ENCODE data around the gene TRPC5OS.

The TRPC5OS gene

DNA sequence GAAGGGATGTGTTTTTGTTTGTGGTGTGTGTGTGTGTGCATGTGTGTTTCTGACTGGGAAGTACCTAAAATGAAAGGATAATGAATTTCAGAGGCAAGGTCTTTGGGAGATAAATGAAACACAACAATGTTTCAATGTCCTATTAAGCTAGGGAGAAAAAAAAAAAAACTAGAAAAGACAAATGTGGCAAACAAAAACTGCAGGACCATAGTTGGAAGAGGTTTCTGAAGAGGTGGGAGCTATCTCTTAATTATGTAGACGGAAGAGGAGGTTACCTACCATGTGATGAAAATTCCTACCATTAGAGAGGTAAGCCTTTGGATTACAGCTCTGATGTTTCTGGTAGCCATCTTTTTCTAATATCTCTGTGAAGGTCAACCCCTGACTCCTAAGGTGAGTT lies at the start of gene TRPC5OS:
Gene TRPC5OS (plus strand): TSS at position 301 of the 400 bp plus-strand sequence. CDS start 25,669 bp downstream, outside the sequence.
- no peak for DNase-seq

DNA sequence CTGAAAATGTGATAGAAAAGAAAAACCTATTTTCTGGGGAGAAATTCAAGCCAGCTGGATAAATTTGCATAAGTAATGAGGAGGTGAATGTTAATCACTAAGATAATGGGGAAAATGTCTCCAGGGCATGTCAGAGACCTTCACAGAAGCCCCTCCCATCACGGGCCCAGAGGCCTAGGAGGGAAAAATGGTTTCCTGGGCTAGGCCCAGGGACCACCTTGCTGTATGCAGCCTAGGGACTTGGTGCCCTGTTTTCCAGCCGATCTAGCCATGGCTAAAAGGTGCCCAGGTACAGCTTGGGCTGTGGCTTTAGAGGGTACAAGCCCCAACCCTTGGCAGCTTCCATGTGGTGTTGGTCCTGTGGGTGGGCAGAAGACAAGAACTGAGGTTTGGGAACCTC lies 46.6 kb upstream of the TRPC5OS start:
- DNase-seq = no peak

DNA sequence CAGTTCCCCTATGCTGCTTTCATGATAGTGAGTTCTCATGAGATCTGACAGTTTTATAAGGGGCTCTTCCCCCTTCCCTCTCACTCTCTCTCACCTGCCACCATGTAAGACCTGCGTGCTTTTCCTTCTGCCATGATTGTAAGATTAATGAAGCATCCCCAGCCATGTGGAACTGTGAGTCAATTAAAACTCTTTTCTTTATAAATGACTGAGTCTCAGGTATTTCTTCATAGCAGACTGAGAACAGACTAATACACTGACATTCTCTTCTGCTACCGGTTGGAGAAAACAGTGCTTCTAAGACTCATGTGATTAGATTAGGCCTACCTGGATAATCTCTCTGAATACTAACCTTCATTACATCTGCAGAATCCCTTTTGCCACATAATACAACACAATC lies 45.4 kb upstream of the TRPC5OS start:
- DNase-seq = no peak

DNA sequence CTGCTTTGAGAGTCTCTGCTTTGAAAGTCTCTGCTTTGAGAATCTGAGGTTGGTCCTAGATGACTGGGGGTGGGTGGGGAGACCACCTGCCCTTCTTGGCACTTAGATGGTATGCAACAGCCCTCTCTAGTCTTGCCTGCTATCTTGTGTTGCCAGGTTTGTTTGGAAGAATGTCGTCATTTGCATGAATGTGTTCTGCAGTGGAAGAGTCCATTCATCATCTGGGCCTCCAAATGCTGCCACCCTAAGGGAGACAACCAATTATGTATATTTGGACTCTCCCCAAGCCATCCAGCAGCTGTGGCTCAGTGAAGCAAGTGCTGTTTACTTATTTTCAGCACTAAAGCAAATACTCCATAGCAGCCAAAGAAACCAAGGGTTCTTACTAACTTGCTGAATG lies 44.6 kb upstream of the TRPC5OS start:
- DNase-seq = no peak

DNA sequence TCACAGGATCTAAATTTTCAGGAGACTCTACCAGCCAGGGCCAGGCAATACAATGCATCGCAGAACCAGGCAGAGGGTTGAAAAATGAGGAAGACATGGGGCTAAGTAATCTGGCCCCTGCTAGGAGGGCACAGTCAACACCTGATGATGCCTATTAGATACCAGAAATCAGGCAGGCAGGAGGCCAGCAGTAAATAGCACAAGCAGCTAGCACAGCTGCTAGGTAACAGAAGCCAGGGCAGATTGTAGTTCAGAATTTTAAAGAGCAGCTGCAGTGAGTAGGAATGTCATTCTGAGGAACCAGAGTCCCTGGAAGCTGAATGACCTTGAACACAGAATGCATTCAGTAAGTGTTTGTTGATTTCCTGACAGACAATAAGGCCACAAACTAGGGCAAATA lies 38.8 kb upstream of the TRPC5OS start:
- DNase-seq = no peak

DNA sequence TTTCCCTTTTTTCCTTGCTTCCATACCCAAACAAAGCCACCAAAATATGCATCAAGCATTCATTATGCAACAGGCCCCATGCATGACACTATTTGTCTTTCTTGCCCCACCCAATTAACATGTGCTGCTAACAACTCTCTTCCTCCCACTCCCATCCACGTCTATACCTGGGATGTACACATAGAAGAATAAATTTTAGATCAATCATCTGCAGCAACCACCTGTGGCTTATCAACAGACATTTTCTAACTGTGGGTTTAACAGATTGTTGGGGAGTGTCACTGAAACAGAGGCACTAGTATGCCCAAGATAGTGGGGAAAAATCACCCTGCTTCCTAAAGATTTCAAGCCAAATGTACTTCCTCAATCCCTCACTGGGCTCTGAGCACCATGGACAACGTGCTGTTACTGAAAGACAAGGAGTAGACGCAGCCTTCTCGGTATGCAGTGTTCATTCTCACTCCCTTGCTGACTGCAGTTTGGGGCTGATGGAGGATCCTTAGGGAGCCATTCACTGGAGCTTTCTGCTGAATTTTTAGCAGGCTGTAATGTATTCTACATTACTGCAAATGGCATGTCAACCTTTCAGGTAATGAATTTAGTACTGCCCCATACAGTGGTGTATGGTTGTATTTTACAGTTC lies 28.4 kb upstream of the TRPC5OS start:
- DNase-seq = no peak

DNA sequence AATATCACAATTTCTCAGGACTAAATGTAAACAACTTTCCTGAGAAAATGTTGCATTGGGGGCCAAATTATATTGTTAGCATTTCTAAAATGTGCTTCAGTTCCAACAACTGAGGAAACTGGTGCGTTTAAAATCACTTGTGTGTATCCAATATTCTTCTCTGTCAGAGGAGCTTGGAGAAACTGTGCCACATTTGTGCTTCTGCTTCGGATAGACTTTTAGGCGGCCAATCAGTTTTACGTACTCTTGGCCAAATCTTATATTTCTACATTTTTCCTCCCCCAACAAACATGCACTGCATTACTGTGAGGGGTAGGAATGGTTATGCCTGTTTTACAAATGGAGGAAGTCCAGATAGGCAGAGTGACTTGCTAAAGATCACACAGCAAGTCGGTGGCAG lies 27.4 kb upstream of the TRPC5OS start:
- DNase-seq = no peak

DNA sequence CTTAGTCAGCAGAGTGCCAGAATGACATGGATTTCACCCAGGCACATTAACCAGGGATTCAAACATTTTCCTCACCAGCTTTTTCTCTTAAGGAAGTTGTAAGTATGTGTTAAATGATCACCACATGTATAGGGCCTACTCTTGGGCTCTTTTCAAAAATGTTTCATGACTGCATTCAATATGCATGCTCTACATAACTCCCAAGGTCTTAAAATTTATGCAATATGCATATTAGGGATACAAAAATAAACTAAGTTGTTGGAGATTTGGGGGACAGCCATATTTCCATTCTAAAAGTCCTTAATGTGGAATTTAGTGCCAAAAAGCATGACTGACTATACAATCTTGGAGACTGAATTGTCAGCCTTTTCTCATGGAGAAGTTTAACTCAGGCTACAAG lies 25.0 kb upstream of the TRPC5OS start:
- no peak for DNase-seq

DNA sequence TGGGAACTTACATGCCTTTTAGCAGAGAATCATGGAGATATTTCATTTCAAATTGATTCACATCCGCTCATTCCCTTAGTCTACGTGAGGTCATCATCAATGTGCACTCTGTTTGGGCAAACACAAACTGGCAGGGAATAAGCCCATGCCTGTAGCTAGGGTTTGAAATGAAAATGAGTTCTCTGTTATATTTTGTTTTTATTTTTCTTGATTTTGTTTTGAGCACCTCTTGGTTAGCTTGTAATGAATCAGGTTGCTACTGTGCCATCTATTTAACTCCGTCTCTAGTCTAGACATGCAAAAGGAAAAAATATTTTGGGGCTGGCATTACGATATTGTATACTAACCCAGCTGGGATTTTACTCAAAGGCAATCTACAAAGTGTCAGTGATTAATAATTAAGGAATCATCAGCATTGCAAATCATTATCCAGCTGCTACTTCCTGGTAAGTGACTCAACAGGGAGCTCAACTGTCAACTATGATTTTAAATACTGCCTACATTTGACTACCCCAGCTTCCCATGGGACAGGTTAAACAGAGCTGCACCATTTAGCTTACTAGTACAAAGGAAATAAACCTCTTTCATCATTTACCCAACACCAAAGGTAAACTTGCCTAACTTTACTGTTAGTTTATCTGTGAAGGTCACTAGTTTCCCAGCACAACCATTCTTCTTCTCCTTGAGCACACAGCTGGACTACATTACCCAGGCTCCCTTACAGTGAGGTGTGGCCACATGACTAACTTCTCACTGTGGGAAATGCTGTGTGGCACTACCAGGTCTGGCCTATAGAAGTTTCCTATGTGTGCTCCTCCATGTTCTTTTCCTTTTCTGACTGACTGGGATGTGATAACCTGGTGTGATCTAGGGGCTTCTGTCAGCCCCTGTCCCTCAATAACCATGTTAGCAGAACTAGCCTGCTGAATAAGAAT lies 21.2 kb upstream of the TRPC5OS start:
- no peak for DNase-seq

DNA sequence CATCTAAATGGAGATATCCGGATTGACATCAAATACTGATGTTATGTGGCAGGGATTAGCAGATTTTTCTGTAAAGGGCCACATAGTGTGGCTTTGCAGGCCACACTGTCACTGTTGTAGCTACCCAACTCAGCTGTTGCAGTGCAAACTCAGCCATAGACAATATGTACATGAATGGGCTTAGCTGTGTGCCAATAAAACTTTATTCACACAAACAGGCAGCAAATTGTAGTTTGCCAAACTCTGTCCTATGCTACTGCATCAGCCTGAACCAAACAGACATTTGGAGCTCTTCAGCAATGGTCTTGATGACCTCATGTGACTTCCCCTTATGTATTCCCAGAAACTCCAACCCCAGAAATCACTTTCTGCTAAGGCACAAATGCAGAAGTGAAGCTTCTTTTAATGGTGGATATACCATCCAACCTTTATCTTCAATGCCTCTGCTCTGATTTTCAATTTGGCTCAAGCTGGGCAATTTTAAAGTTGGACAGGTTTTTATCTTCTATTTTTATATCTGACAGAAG lies 18.4 kb upstream of the TRPC5OS start:
- DNase-seq = no peak

DNA sequence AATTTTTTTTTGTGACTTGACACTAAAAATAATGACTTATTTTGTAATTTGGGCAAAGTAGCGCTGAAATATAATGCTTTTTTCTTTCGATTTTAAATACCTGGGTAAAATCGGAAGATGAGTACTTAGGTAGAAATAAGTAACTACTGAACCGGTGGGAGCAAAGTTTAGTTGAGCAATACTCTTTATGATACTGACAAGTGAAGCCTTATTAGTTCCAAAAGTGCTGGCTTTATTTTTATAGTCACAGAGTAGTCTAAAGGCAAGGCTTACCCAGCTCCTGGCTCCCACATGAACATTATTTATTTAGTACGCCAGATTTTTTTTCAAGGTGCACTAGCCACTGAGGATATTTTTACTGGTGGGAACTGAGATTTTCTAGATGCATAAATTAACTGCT lies 14.4 kb upstream of the TRPC5OS start:
- DNase-seq = no peak

DNA sequence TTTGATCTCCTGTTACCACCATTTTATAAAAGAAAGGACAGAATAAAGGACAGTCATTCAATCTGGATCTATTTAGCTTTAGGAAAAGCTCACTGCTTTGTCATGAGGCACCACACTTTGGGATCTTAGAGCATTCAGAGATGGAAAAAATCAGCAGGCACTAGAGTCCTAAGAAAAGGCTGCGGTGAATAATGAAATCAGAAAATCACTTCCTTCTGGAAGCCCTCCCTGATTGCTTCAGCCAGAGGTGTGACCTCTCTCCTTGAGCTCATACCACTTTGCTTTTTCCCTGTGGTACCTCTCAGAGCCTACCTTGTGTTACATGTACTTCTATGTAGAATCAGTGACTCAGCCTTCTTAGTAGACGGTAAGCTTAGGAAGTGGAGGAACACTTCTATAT lies 8.7 kb upstream of the TRPC5OS start:
- no peak for DNase-seq

DNA sequence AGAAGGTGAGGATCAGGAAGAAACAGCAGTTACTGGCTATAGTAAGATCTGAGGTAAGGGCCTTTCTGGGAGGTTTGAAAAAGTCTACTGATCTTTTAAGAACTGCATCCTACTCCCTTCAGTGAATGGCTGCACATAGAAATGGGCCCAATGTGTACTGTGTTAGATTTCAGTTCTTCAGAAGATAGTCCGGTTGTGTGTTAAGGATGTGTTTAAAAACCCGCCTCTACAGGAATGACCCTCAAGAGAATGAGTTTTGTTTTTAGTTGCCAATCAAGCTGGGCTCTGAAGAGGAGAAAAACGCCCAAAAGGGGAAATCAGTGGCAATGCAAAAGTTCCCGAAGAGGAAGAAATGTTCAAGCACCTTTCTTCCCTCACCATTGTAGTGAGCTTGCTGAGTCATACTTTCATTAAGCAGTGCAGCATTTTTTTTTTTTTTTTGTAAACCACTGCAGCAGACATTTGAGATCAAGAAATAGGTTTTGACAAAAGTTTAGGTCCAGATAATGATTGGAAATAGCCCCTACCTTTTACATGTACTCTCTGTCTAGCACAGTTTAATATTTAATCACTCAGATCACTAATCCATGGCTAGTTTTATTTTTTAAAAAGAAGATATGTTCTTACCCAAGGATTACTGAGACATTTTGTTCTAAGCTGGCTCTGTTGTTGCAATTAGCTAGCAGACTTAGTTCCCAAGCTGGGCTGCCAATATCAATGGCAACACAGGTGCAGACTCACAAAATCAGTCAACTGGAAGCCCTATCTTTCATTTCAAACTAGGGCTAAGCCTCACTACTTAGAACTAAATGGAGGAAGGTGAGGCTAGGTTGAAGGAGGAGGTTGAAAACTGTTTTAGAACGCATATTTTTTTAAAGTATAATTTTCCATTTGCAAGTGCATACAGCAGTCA lies 7.0 kb upstream of the TRPC5OS start:
- no peak for DNase-seq

DNA sequence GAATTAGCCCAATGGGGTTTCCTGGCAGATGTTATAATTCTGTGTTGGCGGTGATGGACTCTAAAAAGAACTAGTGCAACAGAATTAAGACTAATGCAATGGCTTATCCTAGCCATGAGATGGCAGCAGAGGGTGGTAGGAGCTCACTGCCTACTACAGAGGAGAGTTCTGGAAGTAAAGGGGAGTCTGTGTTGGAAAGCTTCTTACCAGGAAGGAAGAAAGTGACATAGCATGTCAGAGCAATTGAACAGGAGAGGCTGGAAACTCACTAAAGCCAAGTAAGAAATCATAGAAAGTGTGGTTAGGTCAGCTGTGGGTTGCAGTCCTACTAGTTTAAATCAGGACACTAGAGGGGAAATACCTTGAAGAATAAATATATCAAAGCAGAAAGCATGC lies 6.3 kb upstream of the TRPC5OS start:
- DNase-seq = no peak

DNA sequence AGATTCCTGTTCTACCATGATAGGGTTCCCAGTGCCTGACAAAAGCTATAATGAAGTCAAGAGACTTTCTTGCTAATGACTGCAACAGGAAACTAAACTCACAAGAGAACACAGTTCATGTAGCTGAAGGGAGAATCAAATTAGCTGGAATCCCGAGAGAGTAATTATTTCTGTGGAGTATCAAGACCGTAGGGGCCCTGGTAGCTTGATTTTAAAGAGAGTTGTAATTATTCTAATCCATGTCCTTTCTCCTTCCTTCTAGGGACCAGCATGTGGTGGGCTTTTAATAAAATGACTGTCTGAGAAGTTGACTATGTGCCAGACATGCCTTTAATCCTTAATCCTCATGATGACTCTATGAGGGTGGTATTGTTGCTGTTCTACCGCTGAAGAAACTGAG lies 1.7 kb upstream of the TRPC5OS start:
- no peak for DNase-seq

DNA sequence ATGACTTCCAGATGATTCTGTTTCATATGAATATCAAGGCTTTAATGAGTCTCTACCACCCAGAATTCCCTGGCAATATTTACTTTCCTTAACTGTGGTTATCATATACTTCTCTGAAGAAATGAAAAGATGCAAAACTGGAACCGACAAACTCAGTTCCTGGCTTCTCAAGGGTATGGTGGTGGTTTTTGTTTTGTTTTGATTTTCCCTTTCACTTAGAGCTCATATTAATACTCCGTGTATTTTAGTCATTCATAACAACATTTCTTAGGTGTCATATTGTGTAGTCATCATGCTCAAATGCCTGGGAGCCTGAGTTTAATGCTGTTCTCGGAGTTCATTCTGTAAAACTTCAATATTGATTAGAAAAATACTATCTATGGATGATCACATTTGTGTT lies 665 bp downstream of the TRPC5OS start:
- DNase-seq = no peak

DNA sequence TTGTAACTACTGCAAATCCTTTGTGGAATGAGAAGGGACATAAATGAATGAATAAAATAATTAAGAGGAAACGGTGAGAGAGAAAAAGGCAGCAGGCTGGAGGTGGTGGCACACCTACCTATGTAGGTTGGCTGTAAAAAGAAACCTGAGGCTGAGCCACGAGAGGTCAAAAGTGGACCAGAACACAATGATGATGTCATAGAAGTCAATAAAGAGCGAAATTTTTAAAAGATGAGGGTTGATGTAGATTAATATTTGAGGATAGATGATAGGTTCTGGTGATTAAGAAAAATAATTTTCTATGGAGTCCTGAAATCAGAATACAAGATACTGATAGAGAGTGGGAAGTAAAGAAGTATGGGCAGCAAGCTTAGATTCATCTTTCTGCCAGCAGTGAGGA lies 1.7 kb downstream of the TRPC5OS start:
- no peak for DNase-seq

DNA sequence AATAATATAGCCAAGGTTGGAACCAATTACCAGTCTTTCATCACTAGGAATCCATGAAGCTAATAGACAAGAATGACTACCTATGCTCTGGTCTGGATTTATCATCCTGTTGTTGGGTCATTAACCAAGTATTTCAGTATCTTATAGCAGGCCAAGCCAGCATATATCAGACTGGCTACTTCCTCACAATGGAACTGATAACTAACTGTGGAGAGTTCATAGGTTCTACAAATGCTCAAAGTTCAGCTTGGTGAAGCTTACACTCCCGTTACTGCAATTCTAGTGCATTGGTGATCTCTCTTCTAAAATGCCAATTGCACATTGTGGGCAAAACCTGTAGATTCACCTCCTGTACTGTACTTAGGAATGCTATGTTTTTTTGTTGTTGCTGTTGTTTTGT lies 4.8 kb downstream of the TRPC5OS start:
- no peak for DNase-seq

DNA sequence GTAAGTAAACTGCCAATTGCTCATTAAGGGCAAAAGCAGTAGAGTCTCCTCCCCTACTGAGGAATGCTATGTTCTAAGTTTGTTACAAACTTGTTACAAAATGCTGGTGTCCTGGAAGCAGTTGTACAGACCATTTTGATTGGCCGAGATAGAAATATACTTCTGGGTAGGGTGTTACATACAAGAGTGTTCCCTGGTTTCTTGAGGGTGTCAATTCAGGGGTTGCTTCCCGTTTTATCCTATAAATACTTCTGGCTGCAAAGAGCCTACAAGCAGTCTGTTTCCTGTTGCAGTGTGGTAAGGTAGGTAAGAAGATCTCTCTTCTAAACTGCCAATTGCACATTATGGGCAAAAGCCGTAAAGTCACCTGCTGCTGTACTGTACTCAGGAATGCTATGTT lies 5.7 kb downstream of the TRPC5OS start:
- DNase-seq = no peak

DNA sequence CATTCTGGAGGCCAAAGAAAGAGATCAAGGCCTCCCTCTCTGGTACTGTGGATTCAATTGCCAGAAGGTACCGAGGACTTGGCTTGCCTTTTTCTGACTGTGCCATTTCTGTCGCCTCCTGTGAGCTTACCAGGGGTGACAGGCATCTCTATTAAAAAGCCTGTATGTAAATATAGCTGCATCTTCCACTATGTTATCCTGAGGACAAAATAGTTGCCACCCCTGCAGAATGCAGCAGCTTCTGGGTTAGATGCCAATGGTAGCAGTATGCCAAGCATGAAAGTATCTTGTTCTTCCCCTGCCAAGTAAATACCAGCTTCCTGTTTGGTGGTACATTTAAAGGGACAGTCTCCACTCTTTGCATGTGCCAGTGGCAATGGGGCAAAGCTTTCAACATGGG lies 10.7 kb downstream of the TRPC5OS start:
- no peak for DNase-seq

DNA sequence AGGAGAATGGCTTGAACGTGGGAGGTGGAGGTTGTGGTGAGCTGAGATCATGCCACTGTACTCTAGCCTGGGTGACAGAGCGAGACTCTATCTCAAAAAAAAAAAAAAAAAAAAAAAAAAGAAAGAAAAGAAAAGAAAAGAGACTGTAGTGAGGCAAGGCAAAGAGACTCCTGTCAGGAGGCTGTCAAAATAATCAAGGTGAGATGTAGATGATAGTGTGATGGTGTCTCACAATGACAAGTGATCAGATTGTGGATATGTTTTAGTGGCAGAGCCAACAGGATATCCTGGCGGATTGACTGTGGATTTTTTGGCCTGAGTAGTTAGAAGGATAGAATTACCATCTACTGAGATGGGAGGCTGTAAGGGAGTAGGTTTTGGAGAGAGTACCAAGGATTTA lies 12.6 kb downstream of the TRPC5OS start:
- DNase-seq = no peak

DNA sequence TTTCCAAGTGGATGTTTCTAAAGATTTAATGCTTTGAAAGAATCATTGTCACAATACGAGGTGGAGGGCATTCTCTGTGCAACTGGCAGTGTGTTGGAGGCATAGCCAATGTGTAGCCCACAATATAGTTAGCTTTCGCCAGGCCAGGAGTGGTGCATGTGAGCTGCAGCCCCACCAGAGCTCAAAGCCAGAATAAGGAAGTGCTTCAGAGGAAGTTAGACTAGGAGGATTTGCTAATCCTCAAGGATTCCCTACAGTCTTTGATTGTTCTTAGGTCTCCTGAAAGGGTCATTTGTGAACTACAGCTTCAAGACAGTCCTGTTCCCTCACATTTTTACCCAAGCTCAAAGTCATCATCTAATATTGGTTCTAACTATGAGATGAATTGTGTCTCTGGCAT lies 16.4 kb downstream of the TRPC5OS start:
- DNase-seq = no peak

DNA sequence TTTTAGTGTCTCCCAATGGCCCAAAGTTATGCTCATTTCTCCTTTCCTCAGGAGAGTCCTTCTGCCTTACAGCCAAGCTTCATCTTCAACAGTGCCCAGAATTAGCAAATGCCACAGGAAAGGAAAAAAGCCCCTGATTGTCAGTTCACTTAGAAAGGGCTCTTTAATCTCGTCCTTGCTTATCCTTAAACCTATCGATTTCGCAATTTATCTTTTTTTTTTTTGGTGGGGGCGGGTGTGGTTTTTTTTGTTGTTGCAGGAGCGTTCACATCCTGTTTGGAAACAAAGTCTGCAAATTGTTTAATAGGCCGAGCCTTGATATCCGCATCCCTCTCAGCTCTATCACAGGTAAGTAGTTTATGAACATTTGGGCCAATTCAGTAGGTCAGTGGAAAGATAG lies 20.2 kb downstream of the TRPC5OS start:
- no peak for DNase-seq

Measured in NCI-H446 treated with DMSO at 0.1 percent for 48 hours (cell line).